HG02623 (cell line): Measurements from ENCODE around the gene EIF5A.

Experiments used
- ATAC-seq: cut with Tn5 transposase; IDR thresholded peaks from one replicate; pipeline ENCODE4 v1.9.1; 2021; ENCODE audit warnings: moderate library complexity; ENCODE audit not compliant: unreplicated experiment

Gene EIF5A

DNA sequence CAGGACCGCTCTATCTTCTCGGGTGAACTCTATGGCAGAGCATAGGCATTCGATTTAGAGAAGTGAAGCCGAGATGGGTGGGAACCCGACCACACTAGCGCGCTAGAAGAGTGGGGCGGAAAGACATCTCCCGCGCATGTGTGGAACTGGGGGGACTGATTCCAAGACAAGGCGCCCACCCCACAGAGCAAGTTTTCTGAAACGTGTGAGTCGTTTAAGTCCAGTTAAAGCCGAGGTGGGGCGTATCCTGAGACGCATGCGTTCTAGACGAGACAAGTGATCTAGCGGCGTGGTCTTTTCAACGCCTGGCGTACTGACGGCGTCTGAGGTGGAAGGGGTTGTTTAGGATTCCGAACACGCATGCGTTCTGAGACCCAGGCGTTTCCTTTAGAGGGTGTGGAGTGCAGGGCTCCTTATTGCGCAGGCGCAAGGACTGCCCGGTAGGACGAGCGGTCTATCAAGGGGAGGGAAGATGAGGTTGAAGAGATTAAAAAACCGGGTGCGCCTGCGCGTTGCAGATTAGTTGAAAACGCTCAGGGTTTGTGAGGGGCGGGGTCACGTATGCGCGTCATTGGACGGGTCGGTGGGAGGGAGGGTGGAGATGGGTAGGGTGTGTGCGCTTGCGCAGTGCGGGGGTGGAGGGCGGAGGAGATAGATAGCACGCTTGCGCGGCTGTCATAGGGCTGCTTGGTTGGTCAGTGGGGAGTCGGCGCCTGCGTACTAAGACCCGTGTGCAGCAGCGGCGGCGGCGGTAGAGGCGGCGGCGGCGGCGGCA is at the start of gene EIF5A:
TSS of gene EIF5A (plus strand) at position 718 of the 775 bp plus-strand sequence. CDS start 2,008 bp downstream, outside the sequence.
- peak; percentile 69 for ATAC-seq

DNA sequence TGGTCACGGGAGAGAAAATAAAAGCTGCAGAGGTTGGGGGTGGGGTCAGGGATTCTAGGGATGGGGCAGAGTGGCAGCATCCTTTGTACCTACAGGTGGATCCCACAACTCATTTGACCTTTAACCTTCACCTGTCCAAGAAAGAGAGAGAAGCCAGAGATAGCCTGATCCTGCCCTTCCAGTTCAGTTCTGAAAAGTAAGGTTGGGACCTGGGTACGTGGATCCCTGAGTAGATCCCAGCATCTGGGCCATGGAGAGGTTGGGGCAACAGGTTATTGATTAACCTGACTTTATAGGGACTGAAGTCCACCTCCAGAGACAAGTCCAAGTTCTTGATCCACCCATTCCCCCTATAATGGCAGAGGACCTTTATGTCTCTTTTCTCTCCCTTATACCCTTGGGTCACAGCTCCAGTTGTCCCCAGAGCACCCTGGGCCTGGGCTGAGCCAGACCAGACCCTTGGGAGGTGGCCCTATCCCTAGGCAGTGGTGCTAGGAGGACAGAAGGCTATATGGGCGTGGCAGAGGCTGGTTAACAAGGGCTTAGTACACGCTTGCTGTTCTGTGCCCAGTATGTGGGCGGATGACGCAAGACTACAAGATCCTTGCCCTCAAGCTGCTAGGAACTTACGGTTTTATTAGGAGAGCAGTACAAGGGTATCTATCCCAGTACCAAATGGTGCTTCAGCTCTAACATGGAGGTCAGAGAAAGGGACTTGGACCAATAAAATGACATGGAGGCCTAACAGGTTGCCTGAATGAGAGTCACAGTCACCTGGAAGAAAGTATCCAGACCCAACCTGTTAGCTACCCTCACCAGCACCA is 48.5 kb upstream of the EIF5A start:
- ATAC-seq: no peak

DNA sequence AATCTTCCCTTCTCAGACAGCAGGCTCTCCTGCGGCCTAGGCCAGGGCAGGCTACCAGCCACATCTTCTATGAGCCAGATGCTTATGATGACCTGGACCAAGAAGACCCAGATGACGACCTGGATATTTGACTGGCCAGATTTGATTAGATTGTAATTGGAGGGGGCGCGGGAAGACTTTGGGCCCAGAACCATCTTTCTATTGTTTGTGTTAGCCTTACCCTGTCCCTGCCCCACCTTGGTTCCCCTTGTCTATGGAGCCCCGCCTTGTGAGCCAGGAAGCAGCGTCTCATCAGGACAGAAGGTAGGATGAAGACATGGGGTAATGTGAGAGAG is 47.9 kb upstream of the EIF5A start:
- no peak for ATAC-seq

DNA sequence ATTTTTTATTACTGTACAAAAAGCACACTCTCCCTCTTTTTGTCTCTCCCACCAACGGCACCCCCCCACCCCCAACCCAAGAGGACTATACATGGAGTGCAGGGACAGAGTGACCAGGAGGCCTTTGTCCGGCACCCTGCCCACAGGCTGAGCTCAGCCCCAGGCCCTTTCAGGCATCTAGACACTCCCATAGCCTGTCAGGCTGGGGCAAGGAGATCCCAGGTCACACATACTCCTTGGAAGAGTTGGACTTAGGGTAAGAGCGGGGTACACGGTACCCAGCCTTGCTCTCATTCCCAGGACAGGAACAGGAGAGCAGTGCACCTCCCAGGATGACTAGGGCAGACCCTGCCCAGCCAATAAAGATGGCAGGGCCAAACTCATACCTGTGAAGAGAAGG is 47.3 kb upstream of the EIF5A start:
- no peak for ATAC-seq

DNA sequence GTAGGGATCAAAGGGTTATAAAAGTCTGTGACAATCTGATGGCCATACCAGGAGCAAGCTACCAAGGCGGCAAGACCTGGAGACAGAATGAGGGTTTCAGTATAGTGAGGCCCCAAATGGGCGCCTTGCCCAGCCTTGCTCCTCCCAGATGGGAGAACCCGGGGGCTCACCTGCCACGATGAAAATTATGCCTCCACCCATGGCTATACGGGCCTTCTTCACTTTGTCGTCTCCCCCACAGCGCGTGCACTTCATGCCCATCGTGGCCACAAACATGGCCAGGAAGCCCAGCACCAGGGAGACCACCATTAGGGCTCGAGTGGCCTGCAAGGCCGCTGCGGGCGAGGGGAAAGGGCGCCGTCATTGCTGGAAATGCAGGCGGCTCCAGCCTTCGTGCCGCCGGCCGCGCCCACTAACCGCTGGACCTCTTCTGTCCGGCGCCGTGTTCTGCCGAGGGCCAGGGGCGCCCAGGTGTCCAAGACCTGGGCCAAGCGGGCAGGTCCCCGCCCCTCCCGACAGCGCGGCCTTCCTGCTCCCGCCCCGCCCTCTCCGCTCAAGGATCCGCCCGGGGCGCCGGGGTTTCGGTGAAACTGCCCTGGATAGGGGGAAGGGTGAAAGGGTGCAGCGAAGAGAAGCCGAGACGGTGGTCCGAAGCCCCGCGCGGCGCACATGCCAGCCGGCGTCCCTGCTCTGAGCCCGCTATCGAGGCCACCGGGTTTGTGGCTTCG is 46.6 kb upstream of the EIF5A start:
- ATAC-seq: no peak

DNA sequence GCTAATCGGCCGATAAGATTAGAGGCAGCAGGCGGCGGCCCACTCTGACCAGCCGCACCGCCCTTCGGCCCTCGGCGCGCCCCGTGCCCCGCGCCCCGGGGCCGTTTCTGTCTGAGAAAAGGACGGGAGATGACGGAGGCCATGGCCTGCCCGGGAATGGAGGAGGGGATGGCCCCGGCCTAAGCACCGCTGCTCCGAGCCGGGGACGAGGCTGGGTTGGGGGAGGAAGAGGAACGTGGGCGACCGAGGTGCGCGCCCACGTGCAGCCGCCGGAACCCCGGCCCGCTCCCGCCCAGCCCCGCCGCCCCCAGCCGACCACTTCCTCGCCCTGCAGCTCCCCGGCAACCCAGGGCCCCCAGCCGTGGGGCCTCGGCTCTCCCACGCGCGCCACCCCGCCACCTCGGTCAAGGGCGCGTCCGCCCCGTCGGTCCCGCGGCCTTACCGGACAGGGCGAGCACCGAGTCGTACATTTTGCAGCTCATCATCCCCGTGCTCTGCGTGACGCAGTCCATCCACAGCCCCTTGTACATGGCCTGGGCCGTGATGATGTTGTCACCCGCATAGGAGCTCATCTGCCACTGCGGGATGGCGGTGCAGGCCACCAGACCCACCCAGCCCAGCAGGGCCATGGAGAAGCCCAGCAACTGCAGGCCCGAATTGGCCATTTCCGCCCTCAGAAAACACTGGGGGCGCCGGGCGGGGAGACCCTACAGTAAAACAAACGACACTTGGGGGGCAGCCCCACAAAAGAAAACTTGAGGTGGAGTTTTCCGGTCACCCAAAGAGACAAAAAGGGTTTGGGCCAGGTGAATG is 45.8 kb upstream of the EIF5A start:
- ATAC-seq: no peak

DNA sequence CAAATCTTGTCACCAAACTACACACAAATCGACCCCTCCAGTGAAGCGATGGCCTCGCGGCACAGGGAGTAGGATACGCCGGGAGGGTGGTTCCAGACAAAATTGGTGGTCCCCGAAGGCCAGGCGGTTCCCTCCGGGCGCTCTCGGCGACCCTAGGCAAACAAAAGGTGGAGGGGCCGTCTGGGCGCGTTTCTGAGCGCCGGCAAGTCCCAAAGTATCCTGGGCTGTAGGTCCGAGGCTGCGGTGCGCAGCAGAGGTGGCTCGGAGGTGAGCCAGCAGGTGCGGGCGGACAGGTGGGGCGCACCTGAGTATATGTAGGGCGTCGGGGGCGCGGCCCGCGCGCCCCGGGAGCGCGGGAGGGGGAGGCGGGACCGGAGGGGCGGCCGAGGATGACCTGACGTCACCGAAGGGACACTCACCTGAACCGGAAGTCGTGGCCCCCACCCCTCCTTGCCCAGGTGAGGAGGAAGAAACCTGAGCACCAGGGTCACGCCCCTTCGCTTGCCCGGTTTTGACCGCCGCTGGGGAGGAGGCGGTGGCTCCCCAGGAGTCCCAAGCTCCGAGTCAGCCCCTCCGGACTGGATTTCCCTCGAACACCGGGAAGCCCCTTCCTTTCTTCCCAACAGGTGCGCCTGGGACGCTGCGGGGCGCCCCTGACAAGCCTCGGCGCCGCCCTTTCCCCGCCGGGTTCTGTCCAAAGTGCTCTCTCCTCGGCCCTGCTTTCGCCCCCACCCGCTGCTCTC is 45.1 kb upstream of the EIF5A start, which contains the start of gene CLDN7:
TSS of gene CLDN7 (minus strand) at position 287 of the 743 bp plus-strand sequence. CDS start 435 bp downstream, outside the sequence.
- no peak for ATAC-seq

DNA sequence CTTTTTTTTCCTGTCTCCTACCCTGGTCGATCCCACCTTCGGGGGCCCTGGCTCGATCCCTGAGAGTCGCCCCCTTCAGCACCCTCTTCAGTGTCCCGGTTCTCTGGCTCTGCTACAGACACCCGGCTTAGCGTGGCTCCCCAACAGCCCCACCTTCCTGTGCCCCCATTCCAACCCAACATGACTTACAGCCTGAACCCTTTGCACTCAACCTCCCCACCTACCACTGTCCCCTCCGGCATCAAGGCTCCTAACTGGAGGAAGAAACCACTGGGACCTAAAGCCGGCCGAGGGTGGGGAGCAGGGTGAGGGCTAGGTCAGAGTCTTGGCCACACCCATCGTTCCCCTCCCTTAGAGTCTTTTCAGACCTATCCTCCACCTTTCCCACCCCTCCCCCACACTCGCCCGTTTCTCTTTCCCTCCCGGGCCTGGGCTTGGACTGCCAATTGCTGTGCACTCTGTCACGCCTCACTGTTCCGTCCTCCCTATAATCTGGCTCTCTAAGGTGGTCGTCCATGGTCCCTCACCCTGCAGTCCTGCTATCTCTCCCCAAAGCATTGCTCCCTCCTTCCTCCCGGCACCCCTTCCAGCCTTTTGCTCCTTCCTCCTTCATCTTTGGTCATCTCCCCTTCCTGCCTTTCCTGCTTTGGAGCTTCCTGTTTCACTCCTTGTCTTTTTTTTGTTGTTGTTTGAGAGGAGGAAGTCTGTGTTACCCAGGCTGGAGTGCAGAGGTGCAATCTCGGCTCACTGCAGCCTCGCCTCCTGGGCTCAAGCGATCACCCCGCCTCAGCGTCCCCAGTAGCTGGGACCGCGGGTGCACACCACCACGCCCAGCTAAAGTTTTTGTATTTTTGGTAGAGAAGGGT is 44.3 kb upstream of the EIF5A start:
- no peak for ATAC-seq

DNA sequence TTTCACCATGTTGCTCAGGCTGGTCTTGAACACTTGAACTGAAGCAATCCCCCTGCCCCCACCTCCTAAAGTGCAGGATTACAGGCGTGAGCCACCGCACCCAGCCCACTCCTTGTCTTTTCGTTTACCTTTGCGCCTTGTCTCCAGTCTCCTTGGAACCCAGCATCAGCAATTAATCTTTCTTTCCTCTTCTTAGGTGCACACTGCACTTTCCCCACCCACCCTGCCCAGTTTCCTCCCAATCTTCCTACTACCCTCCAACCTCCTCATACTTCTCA is 43.7 kb upstream of the EIF5A start:
- ATAC-seq: no peak

DNA sequence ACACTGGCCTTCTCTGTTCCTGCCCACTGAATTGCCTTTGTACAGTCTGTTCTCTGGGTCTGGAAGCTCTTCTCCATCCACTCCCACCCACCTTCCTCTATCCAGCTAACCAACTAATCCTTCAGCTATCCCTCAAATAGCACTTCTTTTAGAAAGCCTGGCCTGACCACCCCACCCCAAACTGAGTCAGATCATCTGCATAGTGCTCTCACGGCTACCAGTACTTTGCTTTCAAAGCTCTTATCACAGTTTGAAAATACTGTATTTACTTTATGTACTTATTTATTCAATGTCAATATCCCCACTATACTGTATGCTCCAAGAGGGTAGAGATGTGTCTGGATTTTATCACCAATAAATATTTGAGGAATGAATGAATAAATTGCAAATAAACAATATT is 40.6 kb upstream of the EIF5A start:
- no peak for ATAC-seq

DNA sequence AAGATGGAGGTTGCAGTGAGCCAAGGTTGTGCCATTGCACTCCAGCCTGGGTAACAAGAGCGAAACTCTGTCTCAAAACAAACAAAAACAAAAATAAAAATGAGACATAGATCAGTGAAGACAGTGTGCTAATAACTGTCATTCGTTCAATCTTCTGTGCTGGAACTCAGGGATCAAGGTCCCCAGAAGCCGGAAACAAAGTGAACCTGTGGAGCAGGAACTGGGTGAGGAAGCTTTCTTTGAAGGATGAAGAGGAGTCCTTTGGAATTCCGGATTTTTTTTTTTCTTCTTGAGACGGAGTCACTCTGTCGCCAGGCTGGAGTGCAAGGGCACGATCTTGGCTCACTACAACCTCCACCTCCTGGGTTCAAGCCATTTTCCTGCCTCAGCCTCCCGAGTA is 28.0 kb upstream of the EIF5A start:
- no peak for ATAC-seq

DNA sequence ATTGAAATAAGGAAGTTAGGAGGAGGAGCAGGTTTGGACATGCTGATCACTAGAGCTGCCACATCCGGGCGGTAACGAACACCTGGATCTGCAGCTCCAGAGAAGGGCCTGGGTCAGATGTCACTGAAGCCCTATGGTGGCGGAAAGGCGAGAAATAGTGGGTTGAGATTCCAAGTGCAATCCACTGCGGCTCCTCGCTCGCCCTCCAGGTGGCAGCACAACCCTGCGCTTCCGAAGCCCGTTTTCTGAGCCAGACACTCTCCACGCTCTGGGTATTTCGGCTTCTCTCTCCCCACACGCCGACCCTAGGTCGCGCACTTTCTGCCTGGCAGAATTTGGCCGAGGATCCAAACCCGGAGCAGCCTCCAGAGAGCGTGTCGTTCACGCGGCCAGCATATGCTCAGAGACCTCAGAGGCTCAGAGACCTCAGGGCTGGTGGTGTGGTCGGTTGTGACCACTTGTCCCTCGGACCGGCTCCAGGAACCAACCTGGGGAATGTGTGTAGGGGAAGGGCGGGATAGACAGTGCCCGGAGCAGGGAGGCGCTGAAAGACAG is 26.8 kb upstream of the EIF5A start:
- peak; percentile 47 for ATAC-seq

DNA sequence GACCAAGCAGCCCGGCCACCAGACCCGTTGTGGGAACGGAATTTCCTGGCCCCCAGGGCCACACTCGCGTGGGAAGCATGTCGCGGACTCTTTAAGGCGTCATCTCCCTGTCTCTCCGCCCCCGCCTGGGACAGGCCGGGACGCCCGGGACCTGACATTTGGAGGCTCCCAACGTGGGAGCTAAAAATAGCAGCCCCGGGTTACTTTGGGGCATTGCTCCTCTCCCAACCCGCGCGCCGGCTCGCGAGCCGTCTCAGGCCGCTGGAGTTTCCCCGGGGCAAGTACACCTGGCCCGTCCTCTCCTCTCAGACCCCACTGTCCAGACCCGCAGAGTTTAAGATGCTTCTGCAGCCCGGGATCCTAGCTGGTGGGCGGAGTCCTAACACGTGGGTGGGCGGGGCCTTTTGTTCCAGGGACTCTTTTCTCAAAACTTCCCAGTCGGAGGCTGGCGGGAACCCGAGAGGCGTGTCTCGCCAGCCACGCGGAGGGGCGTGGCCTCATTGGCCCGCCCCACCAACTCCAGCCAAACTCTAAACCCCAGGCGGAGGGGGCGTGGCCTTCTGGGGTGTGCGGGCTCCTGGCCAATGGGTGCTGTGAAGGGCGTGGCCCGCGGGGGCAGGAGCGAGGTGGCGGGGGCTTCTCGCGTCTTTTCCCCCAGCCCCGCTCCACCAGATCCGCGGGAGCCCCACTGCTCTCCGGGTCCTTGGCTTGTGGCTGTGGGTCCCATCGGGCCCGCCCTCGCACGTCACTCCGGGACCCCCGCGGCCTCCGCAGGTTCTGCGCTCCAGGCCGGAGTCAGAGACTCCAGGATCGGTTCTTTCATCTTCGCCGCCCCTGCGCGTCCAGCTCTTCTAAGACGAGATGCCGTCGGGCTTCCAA is 26.1 kb upstream of the EIF5A start, which contains the start of gene SLC2A4:
TSS of gene SLC2A4 (plus strand) at position 645 of the 879 bp plus-strand sequence. CDS start at position 862, 217 bp downstream.
- ATAC-seq: peak; percentile 38

DNA sequence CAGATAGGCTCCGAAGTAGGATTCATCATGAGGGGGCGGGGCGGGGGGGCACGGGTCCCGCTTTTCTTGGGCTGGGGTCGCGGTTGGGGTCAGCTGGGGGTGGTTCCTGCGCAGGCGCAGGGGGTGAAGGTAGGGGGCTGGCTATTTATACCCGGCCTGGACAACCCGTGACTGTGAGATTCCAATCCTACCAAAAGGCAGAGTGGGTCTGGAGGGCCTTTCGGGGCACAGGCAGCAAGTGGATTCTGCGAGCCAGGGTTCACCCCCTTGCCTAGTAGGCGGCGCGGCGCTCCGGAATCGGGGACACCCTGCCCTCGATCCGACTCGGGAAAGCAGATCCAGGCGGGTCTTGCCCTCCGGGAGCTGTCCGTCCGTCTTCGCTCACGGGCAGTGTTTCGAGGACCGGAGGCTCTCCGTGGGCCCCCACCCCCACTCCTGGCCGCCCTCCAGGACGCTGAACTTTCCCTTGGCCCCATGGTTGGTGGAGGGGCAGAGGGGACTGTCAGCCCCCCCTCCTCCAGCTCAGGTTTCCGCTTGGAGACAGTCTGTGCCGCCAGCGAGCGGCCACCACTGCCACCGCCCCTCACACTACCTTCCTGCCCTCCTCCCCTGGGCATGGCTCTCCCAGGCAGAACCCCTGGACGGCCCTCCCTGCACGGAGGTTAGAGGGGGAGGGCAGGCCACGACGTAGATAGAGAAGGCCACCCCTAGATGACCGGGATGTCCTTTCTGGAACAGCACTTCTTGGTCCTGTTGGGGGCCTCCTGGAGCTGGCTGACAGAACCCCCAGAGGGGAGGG is 25.3 kb upstream of the EIF5A start:
- ATAC-seq: no peak

DNA sequence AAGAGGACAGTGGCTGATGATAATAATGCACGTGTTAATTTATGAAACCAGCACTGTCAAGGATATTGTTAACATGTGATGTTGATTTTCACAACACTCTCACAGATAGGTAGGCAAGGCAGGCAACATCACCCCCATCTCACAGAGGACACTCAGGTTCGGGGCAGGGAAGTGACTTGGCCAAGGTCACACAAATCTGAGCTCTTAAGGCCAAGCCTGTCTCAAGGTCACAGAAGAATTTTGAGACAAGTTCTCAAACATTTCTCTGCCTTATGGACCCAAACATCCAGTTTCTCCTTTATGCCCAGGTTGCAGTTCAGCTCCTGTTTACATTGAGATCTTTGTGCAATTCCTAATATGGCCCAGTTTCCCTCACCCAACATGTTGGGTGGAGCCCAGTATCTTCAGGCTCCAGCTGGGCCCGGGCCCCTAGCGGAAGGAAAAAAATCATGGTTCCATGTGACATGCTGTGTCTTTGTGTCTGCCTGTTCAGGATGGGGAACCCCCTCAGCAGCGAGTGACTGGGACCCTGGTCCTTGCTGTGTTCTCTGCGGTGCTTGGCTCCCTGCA is 24.6 kb upstream of the EIF5A start:
- no peak for ATAC-seq

DNA sequence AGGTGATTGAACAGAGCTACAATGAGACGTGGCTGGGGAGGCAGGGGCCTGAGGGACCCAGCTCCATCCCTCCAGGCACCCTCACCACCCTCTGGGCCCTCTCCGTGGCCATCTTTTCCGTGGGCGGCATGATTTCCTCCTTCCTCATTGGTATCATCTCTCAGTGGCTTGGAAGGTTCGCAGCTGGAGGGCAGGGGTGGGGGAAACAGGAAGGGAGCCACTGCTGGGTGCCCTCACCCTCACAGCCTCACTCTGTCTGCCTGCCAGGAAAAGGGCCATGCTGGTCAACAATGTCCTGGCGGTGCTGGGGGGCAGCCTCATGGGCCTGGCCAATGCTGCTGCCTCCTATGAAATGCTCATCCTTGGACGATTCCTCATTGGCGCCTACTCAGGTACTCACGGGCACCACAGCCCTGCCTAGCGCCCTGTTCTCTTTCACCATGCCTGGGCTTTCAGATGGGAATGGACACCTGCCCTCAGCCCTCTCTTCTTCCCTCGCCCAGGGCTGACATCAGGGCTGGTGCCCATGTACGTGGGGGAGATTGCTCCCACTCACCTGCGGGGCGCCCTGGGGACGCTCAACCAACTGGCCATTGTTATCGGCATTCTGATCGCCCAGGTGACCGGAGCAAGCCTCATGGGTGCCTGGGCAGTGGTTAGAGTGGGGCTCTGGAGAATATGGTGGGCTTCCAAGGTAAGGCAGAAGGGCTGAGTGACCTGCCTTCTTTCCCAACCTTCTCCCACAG is 23.8 kb upstream of the EIF5A start:
- ATAC-seq: no peak
